ENCODE measurements around the gene SRGAP1.
"Not testable (repeated sequence)": the region's sequence is repeated elsewhere in the genome, so short reads cannot be mapped to it uniquely, and the experiment has no call there.

The SRGAP1 gene

DNA sequence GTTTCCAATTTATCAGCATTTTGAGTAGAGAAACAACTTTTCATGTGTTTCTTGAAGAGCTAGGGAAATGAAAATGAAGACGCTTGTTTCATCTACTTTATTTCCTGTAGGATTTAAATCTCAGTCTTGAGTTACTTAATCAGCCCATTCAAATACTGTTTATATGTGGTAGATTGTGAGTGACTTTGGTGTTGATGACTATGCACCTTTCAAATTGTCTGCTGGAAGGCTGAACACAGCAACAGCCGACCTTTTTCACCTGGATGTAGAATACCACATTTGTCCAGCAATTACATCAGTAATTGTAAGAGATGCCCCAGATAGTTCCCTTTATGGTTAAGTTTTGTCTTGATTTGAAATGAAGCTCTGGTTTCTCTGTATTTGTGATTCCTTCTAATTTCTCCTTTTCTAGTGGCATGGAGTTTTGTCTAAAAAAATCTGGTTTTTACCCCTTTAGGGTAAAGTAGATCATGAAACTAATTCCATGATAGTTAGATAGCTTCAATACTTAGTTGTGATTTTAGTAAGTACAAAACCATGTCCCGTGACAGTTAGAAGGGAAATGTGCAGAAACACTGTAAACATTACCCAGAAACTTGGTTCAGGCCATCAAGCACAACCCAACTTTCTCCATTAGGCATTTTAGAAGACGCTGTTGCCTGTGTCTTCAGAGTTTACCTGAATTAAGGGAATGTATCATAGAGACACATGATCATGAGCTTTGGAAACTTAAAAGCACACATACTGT lies 165.0 kb downstream of the SRGAP1 start:
- no peak for DNase-seq (ENCODE audit: low spot score)

DNA sequence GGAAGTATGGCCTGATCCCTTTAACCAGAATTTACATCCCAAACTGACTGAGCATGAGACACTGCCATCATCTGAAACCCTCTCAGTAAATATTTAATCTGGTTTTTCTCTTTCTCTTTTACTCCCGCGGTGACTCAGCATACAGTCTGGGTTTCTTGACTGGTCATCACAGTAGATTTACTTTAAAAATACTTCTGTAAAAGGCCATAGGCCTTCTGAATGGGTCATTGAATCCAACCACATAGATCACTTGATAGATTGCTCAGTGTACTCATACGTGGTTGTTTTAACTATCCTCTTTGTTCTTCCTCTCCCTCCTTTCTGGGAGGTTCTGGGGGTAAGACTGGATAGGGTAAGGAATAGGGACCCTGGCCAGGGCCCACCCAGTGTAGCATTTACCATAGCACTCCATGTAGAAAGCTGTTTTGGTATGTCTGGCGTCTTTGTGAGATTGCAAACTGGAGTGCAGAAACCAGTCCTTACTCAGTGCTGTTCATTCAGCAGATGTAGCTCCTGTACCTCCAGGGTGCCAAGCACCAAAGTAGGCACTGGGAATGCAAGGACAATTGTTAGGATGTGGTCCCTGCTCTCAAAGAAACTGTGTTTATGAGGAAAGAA lies 165.7 kb downstream of the SRGAP1 start:
- no peak for DNase-seq (ENCODE audit: low spot score)

DNA sequence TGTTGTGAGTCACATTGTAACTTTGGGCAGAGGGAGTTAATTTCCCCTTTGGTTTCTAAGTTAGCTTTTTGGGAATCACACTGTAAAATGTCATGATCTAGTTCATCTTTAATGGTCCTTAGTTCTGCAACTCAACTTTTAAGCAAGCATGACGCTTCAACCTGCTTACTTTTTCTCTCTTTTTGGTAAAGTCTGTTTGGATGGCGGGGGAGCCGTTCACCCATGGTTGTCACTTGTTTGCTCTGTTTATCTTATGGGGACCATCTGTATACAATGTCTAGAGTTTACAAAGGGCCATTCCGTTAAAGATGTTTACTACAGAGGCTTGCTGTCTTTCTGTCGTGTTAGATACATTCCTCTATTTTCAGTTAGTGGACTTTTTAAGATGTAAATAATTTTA lies 172.0 kb downstream of the SRGAP1 start:
- no peak for DNase-seq (ENCODE audit: low spot score)

DNA sequence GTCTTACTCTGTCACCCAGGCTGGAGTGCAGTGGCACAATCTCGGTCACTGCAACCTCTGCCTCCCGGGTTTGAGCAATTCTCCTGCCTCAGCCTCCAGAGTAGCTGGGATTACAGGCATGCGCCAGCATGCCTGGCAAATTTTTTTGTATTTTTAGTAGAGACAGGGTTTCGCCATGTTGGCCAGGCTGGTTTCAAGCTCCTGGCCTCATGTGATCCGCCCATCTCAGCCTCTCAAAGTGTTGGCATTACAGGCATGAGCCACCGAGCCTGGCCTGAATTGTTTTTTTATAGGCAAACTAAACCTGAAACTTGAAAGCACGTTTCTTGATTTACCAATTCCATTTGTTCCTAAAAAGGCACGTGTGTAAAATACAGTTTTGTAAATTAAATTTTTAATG lies 173.6 kb downstream of the SRGAP1 start:
- DNase-seq (ENCODE audit: low spot score): not testable (repeated sequence)

DNA sequence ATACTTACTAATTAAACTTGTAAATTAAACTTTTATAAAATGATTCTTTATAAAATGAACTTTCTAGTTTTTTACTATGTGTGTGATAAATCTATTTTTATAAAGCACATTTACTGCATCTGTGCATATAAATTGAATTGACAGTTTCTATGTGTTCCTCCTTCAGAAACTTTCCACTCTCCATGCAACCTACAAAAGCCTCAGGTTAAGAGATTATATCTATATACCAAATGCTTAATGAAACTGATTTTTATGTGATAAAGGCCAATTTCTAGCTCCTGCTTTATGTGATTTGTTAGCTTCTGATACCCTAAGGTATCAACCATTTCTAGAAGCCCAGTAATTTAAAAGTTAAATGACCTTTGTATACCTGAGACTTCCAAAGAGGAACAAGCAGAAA lies 174.0 kb downstream of the SRGAP1 start:
- no peak for DNase-seq (ENCODE audit: low spot score)

DNA sequence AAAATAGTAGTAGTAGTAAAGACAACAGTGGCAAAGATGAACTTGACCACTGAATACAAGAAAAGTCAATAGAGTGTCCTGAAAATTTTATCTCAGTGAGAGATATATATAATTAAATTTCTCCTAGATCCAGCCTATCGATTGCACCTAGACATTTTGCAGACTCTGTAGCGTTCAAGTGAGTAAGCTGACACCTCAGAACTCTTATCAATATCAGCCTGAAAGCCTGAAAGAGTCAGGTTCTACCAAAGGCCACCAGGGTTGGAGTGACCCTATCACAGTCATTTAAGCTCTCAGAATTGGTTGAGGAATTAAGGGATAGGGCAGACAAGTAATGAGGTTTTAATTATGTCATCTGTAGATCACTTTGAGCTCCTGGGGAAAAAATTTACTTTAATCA lies 174.6 kb downstream of the SRGAP1 start:
- DNase-seq (ENCODE audit: low spot score): no peak

DNA sequence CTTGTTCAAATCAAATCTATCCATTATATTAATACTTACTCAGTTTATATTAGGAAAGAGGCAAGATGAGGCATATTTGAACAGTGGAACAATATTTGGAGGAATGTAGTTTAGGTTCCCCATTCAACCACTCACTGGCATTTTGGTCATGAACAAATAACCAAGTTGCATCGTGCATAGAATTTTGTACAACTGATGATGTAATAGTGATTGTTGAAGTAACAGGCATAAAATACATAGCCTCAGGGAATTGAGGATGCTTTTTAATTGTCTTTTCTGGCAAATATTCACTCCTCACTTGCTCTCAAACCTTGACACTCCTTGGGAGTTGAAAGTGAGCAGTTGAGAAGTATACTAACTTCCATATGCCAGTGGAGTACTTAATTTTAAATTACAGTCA lies 175.2 kb downstream of the SRGAP1 start:
- no peak for DNase-seq (ENCODE audit: low spot score)

DNA sequence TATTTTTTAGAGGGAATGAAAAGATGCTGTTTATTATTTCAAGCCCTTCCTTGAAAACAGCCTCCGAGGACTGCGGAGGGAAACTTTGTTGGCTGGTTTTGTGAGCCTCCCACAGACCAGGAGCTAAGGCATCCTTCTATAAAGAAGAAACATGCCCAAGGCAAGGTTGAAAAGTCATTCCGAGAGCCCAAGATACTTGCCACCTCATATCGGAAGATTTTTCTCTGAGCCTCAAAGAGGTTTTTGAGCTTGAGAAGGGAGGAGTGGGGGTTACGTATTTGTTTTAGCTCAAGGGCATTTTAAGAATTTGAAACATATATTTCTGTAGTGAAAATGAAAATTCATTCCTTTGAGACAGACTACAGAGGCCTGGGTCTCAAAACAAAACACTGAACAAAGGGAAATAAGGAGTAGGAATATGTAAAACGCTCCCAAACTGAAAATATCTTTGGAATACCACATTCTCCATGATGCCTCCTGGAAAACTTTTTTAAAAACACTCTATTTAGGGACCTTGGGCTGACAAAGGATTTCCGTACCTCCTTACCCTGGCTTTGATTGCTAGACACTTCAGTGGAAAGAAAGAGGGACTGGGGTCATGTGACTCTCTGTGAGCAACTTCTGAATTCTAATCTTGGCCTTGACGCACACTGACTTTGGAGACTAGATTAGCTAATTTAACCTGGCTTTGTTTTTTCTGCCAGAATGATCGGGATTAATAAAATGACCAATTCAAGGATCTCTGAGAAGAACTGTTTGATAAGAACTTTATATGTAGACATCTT lies 180.9 kb downstream of the SRGAP1 start:
- DNase-seq (ENCODE audit: low spot score): no peak

DNA sequence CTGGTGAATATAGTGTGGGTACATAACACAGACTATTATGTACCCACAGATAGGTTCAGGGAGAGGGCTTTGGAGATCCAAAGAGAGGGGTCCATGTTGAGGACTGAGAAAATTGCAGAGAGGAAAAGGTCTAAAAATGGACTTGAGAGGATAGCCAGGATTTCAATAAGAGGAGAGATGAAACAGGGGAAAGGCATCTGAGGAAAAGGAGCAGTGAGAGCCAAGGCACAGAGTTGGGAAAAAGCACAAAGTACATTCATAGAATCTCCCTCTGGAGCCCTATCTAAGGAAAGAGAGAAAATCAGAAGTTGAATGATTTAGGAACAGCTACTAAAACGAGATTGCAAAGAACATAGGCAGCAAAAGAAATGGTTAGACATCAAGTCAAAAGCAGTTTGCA lies 182.8 kb downstream of the SRGAP1 start:
- DNase-seq (ENCODE audit: low spot score): no peak

DNA sequence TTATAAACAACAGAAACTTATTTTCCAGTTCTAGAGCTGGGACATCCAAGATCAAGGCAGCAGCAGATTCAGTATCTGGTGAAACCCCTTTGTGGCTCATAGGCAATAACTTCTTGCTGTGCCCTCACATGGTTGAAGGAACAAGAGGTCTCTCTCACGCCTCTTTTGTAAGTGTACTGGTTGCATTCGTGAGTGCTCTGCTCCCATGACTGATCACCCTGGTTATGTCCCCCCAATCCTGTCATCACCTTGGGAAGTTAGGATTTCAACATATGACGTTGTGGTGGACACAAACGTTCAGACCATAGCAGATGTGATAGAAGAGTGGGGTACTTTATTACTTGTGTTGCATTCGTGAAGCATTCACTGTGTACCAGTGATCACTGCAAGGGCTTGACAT lies 184.0 kb downstream of the SRGAP1 start:
- DNase-seq (ENCODE audit: low spot score): no peak

DNA sequence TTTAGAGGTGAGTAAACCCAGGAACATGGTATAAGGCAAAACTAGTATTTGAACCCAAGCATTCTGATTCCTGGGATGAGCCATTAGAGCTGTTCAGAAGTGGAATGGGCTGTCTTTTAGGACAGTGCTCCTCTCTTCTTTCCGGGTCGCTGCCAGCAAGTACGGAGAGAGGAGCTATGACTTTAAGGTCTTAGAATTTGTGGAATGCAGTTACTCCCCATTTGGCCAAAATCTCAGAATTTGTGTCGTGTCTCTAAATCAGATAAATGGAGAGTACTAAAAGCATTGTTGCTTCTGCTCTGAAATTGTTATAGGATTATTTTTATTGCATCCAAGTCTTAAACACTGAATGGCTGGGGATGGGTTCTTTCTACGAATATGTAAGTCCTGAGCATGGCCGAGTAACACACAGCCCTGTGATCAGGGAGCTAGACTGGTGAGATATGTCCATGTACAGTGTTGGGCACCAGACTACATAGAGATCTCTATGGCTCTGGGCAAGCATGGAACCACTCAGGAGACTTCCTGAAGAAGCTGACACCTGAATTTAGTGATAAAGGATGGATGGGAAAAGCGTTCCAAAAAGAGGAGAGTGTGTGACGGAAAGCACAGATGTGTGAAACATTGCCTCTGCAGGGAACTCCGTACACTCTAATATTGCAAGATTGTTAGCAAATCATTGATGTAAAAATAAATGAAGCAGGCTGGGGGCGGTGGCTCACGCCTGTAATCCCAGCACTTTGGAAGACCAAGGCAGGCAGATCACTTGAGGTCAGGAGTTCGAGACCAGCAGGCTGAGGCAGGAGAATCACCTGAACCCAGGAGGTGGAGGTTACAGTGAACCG lies 184.7 kb downstream of the SRGAP1 start:
- DNase-seq (ENCODE audit: low spot score): no peak

DNA sequence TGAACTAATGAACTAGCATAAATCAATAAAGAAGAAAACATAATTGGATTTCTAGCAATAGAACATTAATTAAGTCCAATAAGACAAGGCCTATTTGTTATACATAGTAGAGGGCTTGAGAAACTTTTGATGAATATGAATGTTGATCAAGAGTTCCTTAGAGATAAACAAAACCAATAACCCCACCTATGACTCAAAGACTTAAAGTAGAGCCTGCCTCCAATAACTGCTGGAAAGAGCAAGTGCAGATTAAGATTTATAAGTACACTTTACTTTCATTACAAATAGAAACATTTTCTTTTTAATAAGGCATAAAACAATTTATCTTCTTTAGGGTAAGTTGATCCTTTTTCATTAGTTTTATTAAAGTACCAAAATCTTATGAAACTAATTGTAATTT lies 185.7 kb downstream of the SRGAP1 start:
- no peak for DNase-seq (ENCODE audit: low spot score)

DNA sequence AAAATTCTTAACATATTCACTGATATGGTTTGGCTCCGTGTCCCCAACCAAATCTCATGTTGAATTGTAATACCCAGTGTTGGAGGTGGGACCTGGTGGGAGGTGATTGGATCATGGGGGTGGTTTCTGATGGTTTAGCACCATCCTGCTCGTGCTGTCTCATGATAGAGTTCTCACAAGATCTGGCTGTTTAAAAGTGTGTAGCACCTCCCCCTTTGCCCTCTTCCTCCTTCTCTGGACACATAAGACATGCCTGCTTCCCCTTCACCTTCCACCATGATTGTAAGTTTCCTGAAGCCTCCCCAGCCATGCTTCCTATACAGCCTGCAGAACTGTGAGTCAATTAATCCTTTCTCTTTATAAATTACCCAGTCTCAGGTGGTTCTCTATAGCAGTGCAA lies 189.6 kb downstream of the SRGAP1 start:
- DNase-seq (ENCODE audit: low spot score): not testable (repeated sequence)

DNA sequence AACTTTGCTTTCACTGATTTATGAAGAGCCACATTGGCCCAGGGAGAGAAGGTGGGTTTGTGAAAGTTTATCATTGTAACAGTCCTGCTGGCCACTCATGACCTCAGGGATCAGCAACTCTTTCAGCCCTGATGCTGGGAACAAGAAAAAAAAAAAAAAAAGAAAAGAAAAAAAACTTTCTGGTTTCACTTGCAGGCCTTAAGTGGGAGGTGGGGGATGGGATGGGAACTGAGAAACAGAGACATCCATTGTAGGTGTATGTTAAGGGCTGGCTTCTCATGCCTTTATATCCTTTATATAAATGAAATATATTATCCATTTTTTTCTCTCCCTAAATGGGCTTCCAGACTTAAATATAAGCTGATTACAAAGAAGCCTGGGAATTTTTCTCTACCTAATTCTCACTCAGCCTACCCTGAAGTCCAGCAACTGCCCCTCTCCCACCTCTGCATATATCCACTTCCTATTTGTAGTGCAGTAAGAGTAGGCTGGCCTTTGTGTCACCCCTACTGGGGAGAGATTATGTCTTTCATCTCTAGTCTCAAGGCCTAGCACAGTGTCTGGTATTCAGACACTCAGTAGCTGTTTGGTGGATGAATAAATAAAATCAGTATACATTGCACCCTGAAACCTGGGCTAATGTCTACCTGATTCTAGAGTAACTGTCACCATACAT lies 190.5 kb downstream of the SRGAP1 start:
- no peak for DNase-seq (ENCODE audit: low spot score)

DNA sequence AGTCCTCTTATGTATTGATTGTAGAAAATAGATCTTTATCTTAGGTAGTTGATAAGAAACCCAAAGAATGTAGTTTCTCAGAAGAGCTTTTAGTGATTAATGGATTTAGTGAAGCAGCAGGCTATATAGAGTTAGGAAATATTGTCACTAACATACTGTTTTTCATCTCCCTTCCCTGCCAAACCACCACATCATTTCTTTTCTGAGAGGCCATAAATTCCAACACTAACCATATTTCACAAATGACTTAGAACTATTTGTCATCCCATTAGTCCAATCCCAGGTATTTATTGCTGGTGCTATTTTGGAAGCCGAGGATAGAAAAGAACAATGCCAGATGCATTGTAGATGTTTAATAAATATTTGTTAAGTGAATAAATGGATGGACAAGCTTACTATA lies 191.9 kb downstream of the SRGAP1 start:
- no peak for DNase-seq (ENCODE audit: low spot score)

DNA sequence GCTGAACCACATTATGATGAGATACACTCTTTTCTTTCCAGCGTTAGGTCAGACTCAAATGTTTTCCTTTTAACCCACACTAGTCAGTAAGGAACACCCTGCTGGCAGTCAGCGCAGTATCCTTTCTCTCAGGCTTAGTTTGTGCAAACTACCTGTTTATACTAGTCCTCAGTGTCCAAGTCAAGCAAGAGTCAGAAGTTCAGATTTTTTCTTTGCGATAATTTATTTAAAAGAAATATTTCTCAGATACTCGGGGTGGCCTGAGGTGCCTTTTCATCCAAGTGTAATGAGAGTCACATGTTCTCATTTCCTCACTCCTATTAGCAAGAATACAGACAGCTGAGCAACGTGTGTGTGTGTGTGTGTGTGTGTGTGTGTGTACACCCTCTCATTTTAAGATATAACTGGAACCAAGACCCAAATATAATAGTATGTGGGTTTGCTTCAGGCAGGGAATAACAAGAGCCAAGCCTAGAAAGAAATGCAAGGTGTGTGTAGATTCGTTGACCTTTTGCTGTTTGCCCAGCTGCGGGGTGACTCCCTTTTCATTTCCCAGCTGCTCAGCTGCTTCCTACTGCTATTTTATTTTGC lies 194.9 kb downstream of the SRGAP1 start:
- DNase-seq (ENCODE audit: low spot score): no peak

DNA sequence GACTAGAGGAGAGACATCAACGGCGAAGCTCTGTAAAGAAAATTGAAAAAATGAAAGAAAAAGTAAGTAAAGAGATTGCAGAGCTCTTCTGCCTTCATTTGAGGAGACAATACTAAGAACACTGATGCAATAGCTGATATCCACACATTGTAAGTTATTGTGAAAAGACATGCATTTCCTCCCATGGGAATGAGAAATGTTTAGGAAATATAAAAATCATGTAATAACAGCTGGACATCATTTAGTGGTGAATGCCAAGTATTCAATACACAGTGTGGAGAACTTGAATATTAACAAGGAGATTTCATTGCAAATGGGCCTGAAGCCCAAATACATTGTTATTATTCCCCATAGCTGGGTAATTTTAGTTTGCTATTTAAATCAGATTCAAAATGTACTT lies 198.4 kb downstream of the SRGAP1 start:
- no peak for DNase-seq (ENCODE audit: low spot score)

DNA sequence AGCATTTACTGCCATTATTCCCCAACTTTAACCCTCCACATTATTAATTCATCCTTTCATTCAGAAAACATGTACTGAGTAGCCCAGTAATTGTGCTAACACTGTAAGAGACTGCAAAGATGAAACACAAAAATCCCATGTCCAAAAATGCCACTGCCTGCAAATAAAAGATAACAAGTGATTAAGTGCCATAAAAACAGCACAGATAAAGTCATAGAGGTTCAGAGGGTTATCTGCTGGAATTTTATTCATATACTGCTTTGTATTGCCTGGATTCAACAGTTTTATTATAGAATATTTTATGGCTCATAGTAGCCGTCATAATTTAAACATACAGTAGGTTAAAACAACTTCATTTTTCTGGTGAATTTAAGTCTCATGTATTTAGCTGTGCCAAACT lies 199.7 kb downstream of the SRGAP1 start:
- DNase-seq (ENCODE audit: low spot score): no peak

DNA sequence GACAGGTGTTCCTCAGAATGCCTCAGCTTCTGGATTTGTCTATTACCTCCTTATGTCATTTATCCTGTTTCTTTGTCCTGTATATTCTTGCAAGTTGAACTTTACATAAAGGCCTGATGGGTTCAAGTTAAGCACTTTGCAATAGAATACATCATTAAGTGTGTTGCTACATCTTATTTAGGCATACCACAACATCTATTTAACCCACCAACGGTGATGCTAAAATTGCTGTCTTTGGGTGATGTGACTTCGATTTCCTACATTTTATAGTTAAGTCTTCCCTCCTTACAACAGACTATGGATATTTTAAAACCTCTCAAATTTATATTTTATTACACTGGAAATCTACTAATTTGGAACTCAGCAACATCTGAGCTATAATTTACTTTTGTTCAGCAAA lies 206.6 kb downstream of the SRGAP1 start:
- no peak for DNase-seq (ENCODE audit: low spot score)

DNA sequence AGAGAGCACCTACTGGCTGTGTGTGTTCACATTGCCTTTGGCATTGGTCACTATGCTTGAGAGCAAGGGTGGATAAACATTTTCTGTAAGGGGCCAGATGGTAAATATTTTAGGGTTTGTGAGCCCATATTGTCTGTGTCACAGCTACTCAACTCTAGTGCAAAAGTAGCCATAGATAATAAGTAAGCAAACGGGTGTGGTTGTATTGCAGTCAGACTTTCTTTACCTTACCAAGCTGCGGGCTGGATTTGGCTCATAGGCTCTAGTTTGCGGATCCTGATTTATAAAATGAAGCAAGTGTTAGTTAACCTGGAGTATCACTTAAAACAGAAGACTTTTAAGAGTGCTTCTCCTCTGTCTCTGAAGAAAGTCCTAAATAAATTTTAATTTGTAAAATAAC lies 208.6 kb downstream of the SRGAP1 start:
- DNase-seq (ENCODE audit: low spot score): no peak

DNA sequence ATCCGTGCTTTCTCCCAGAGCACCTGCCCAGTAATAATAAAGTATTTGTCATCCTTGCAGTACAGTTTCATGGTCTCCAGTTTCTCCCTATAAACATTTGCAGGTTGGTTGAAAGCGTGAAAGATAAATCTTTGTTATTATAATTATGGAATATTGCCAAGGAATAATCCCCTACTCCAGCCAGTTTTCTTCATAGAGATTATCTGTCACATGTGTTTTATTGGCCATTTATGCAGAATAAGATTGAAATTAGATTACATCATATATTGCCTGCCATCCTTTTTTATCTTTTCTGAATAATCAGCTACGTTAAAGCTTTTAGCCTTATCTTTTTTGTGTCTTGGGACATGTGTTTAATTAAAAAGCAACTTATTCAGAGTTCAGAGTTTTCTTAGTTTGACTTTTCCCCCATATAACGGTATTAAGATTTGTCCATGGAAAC lies 209.6 kb downstream of the SRGAP1 start:
- no peak for DNase-seq (ENCODE audit: low spot score)
